C4-2B (cell line): ENCODE data around the gene PIK3R3.

Experiments
- CTCF ChIP-seq: fragments of 450-650 bp; conservative IDR thresholded peaks from 2 replicates; pipeline ENCODE4 v1.5.1; 2017; ENCODE audit warnings: mild to moderate bottlenecking
- ZFX ChIP-seq: fragments of 450-650 bp; IDR thresholded peaks from 2 replicates; pipeline ENCODE4 v1.6.1; 2017

GRCh38 chr1:46176211-46176865 lies 43.9 kb upstream of the PIK3R3 start, which contains the start of gene P3R3URF:
- TF ChIP-seq CTCF: no peak
- no peak for TF ChIP-seq ZFX
